MM.1S (cell line): ENCODE measurements around the gene RAB3A.

Experiments
- EZH2 ChIP-seq: fragments of 300-600 bp; sonication (generic); optimal IDR thresholded peaks from 2 replicates; pipeline ENCODE3; 2017; ENCODE audit warnings: low read depth, mild to moderate bottlenecking, antibody characterized with exemption, low read length, mixed read lengths
- EZH2phosphoT487 ChIP-seq: fragments of 300-600 bp; sonication (generic); IDR thresholded peaks from 2 replicates; pipeline ENCODE4 v1.6.1; 2018; ENCODE audit warnings: antibody characterized with exemption, low read length
- TF ChIP-seq, protein P1 (sequence below): fragments of 300-600 bp; sonication (generic); IDR thresholded peaks from 2 replicates; pipeline ENCODE4 v1.5.1; 2016; ENCODE audit warnings: antibody characterized with exemption, low read length, mixed read lengths

DNA sequence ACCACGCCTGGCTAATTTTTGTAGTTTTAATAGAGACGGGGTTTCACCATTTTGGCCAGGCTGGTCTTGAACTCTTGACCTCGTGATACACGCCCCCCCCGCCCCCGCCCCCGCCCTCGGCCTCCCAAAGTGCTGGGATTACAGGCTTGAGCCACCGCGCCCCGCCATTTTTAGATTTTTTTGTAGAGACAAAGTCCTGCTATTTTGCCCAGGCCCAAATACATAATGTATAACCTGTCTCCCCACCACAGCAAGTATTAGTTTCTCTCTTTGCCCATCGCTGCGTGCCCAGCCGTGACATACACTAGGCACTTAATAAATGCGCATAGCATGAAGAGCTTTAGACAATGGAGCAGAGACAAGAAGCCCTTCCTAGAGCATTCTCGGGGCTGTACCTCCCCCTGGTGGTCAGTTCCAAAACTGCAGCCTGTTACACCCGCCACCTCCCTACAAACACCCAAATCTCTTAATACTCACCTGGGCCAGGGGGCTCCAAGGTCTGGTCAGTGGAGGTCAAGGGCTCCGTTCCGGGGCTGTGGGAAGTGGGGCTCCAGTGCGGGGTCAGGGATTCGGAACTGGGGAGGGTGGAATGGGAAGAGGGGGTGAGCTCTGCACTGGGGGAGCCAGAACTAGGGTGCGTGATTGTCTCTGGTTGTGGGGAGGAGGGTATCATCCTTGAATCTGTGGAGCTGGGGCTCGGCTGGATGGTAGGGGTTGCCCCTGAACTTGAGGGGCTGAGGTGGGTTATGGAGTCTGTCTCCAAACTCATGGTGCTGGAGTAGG, 47.9 kb upstream of the RAB3A start:
- TF ChIP-seq, protein P1, sequence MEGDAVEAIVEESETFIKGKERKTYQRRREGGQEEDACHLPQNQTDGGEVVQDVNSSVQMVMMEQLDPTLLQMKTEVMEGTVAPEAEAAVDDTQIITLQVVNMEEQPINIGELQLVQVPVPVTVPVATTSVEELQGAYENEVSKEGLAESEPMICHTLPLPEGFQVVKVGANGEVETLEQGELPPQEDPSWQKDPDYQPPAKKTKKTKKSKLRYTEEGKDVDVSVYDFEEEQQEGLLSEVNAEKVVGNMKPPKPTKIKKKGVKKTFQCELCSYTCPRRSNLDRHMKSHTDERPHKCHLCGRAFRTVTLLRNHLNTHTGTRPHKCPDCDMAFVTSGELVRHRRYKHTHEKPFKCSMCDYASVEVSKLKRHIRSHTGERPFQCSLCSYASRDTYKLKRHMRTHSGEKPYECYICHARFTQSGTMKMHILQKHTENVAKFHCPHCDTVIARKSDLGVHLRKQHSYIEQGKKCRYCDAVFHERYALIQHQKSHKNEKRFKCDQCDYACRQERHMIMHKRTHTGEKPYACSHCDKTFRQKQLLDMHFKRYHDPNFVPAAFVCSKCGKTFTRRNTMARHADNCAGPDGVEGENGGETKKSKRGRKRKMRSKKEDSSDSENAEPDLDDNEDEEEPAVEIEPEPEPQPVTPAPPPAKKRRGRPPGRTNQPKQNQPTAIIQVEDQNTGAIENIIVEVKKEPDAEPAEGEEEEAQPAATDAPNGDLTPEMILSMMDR: peak; percentile 93
- TF ChIP-seq EZH2 (no peak), EZH2phosphoT487 (no peak)
